Measurements from ENCODE around the gene TRIM9. TPM values are rescaled to one million over a fixed set of nuclear protein-coding genes. Genes with fewer than 3 reads are reported as not detected.

TRIM9 gene
- total and polyA plus RNA-seq, 9 of the 15 experiments (the other 6 are each of a cell fraction or from before 2014, with no cell fraction given), result 0.03 to 0.15 (median 0.04) TPM; not detected in 4

DNA sequence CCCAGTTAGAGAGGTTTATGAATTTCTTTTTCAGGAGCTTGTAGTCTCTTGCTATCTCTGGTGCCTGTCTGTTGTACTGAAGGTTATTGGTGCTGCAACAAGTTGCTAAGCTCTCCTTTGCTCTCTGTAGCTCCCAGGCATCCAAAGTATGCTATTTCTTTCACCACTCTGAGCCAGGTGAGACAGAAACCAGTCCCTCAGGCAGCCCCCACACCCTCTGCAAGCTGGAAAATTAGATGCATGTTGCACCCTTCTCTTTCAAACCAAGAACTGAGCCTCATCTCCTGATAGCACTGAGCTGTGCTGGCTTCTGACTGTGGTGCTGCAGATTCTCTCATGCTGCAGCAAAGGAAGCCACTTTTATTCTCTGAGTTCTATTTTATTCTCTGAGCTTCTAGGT lies 9.6 kb upstream of the TRIM9 start:
- H3K27me3 ChIP-seq (ENCODE audit: control insufficient read depth in 2 of 2, insufficient read depth in 2 of 2, low read length in 2 of 2), result no peaks in the 10 kb centered on the region; a peak in 1 of 5 replicates
- H3K4me2 ChIP-seq (ENCODE audit: insufficient read depth, low read length), result no peak overlapping the region
- H3K4me3 ChIP-seq, result no peak overlapping the region
- H3K9me1 ChIP-seq (ENCODE audit: control insufficient read depth, insufficient read depth, low read length), result no peaks in the 10 kb centered on the region
- H3K4me1 ChIP-seq (replicated peaks in 1 of 2; ENCODE audit: control insufficient read depth in 2 of 2, insufficient read depth in 2 of 2, low read length in 2 of 2), result no peaks in the 10 kb centered on the region
- no TSS peak for BruUV-seq (replicated peaks)
- TF ChIP-seq, protein P1, sequence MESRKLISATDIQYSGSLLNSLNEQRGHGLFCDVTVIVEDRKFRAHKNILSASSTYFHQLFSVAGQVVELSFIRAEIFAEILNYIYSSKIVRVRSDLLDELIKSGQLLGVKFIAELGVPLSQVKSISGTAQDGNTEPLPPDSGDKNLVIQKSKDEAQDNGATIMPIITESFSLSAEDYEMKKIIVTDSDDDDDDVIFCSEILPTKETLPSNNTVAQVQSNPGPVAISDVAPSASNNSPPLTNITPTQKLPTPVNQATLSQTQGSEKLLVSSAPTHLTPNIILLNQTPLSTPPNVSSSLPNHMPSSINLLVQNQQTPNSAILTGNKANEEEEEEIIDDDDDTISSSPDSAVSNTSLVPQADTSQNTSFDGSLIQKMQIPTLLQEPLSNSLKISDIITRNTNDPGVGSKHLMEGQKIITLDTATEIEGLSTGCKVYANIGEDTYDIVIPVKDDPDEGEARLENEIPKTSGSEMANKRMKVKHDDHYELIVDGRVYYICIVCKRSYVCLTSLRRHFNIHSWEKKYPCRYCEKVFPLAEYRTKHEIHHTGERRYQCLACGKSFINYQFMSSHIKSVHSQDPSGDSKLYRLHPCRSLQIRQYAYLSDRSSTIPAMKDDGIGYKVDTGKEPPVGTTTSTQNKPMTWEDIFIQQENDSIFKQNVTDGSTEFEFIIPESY (CRISPR knock-in tag; IDR thresholded peaks at IDR 0.05), result no peak
- TF ChIP-seq, protein P2, sequence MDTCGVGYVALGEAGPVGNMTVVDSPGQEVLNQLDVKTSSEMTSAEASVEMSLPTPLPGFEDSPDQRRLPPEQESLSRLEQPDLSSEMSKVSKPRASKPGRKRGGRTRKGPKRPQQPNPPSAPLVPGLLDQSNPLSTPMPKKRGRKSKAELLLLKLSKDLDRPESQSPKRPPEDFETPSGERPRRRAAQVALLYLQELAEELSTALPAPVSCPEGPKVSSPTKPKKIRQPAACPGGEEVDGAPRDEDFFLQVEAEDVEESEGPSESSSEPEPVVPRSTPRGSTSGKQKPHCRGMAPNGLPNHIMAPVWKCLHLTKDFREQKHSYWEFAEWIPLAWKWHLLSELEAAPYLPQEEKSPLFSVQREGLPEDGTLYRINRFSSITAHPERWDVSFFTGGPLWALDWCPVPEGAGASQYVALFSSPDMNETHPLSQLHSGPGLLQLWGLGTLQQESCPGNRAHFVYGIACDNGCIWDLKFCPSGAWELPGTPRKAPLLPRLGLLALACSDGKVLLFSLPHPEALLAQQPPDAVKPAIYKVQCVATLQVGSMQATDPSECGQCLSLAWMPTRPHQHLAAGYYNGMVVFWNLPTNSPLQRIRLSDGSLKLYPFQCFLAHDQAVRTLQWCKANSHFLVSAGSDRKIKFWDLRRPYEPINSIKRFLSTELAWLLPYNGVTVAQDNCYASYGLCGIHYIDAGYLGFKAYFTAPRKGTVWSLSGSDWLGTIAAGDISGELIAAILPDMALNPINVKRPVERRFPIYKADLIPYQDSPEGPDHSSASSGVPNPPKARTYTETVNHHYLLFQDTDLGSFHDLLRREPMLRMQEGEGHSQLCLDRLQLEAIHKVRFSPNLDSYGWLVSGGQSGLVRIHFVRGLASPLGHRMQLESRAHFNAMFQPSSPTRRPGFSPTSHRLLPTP (IDR thresholded peaks at IDR 0.05; ENCODE audit: borderline replicate concordance, extremely low read depth, insufficient read length), result no peak
- no peak for TF ChIP-seq PPARD (CRISPR knock-in tag; IDR thresholded peaks at IDR 0.05)
- ChIA-PET POLR2A (interaction anchor here (0.7 kb wide), 1 partner anchor 102 kb away, joined by 3 read pairs; no protein-coding TSS in a partner anchor), CTCF (ENCODE audit: low intra/inter-chr PET ratio) (no interaction called here)
- intact Hi-C loops (cut with micrococcal nuclease) (no loop called here), in situ Hi-C loops (cut with MboI) (no loop called here)
- DNase-seq (ENCODE audit: extremely low read depth in 1 of 4, low spot score in 3 of 4), result no peak
- H3K36me3 ChIP-seq (ENCODE audit: control insufficient read depth, insufficient read depth, low read length), result no peaks in the 10 kb centered on the region
- no peaks in the 10 kb centered on the region for H4K20me1 ChIP-seq (replicated peaks; ENCODE audit: control insufficient read depth, insufficient read depth, low read length)
- no peak overlapping the region for H3K9ac ChIP-seq (ENCODE audit: insufficient read depth in 1 of 2, low read depth in 2 of 2, low read length in 2 of 2)
- H3K27ac ChIP-seq (ENCODE audit: extremely low read depth, low read depth, low read length), result no peak overlapping the region
- no peak overlapping the region for H2AFZ ChIP-seq (ENCODE audit: low read depth, low read length)
- no peak for FAIRE-seq
- no peak for ATAC-seq
- no peaks in the 10 kb centered on the region for H3K9me3 ChIP-seq (replicated peaks; ENCODE audit: control insufficient read depth, insufficient read depth, low read depth, low read length)
- no peaks in the 10 kb centered on the region for H3K79me2 ChIP-seq (ENCODE audit: control insufficient read depth, insufficient read depth, low read length)

All from K562 (cell line).